Measurements from ENCODE around the gene RWDD3. TPM values are rescaled to one million over a fixed set of nuclear protein-coding genes. Genes with fewer than 3 reads are reported as not detected.

RWDD3 gene
- total and polyA plus RNA-seq, 2 of the 13 experiments (the other 11 are each of a cell fraction or from before 2014, with no cell fraction given): 18.3 to 21.2 TPM

DNA sequence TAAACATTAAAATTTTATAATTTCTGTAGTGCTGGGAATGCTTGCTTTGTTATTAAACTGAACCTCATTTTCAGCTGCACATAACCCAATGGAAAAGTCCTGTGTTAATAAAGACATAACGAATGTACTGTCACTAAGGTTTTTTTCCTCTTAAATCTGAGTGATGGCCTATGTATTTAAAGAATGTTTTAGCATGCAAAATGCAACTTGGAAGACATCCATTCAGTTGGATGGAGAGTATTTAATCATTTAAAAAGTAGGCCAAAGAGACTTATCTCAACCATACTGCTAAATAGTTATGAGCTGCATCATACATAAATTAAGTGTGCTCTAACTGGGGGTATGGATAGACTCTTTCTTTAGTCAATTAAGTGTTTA is 48.5 kb downstream of the RWDD3 start (continued):
- TF ChIP-seq, protein P1, sequence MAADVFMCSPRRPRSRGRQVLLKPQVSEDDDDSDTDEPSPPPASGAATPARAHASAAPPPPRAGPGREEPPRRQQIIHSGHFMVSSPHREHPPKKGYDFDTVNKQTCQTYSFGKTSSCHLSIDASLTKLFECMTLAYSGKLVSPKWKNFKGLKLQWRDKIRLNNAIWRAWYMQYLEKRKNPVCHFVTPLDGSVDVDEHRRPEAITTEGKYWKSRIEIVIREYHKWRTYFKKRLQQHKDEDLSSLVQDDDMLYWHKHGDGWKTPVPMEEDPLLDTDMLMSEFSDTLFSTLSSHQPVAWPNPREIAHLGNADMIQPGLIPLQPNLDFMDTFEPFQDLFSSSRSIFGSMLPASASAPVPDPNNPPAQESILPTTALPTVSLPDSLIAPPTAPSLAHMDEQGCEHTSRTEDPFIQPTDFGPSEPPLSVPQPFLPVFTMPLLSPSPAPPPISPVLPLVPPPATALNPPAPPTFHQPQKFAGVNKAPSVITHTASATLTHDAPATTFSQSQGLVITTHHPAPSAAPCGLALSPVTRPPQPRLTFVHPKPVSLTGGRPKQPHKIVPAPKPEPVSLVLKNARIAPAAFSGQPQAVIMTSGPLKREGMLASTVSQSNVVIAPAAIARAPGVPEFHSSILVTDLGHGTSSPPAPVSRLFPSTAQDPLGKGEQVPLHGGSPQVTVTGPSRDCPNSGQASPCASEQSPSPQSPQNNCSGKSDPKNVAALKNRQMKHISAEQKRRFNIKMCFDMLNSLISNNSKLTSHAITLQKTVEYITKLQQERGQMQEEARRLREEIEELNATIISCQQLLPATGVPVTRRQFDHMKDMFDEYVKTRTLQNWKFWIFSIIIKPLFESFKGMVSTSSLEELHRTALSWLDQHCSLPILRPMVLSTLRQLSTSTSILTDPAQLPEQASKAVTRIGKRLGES (CRISPR knock-in tag; IDR thresholded peaks at IDR 0.05; ENCODE audit: borderline replicate concordance): no peak

DNA sequence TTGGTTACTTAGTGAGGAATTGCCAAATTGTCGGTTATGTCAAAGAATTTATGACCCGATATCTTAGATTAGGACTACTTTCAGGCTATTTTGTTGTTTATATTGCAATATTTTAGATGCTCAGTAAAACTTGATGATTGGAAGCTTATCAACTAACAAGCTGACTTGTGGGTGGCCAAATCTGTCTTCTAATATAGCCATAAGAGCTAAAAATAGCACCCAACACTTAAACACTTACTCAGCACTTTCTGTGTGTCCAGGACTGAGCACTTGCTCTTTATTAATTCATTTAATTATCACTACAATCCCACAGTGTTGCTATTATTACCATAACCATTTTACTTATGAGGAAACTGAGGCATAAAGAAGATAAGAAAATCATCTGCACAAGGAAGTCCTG is 50.4 kb downstream of the RWDD3 start:
- H2AFZ ChIP-seq (ENCODE audit: low read length): no peak overlapping the region
- H3K27ac ChIP-seq (ENCODE audit: extremely low read length, insufficient read depth, low read length): no peak overlapping the region
- 71% methylated on average over 2 of the region's 2 CpGs for WGBS (ENCODE audit: low lambda C conversion rate)
- H3K4me3 ChIP-seq (replicated peaks in 1 of 3; ENCODE audit: insufficient read depth in 1 of 3, low read depth in 2 of 3, low read length in 3 of 3): no peak overlapping the region
- in situ Hi-C loops (cut with HindIII; ENCODE audit: extremely low pct_ligation_motif_present, low pct_unique_long_range_greater_than_20kb) (no loop called here), intact Hi-C loops (cut with micrococcal nuclease; ENCODE audit: unreplicated experiment) (no loop called here)
- H3K36me3 ChIP-seq (replicated peaks in 1 of 2; ENCODE audit: control insufficient read depth in 1 of 2, insufficient read depth in 2 of 2, low read length in 2 of 2): no peaks in the 10 kb centered on the region; a peak in 1 of 5 replicates
- FAIRE-seq: no peak
- no TSS peak for BruUV-seq (replicated peaks)
- H3K79me2 ChIP-seq (ENCODE audit: insufficient read depth, low read length): no peaks in the 10 kb centered on the region
- POLR2A ChIA-PET: no interaction called here
- no peak for ATAC-seq
- no peak for DNase-seq (ENCODE audit: low spot score)
- TF ChIP-seq, protein P2, sequence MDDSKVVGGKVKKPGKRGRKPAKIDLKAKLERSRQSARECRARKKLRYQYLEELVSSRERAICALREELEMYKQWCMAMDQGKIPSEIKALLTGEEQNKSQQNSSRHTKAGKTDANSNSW (CRISPR knock-in tag; IDR thresholded peaks at IDR 0.05; ENCODE audit: borderline replicate concordance): no peak
- TF ChIP-seq MAFF (IDR thresholded peaks at IDR 0.05; ENCODE audit: low read depth, low read length) (peak; percentile 92), CENPX (CRISPR knock-in tag; IDR thresholded peaks at IDR 0.05) (no peak), ELF4 (CRISPR knock-in tag; IDR thresholded peaks at IDR 0.05; ENCODE audit: borderline replicate concordance) (no peak), MAFK (conservative IDR thresholded peaks at IDR 0.05 in 1 of 2, IDR thresholded peaks at IDR 0.05 in 1 of 2; ENCODE audit: low read length in 2 of 2) (peak; percentile 88 to 93), NR3C1 (CRISPR knock-in tag; IDR thresholded peaks at IDR 0.05) (no peak)
- peaks cover 0 to 2% of the 10 kb centered on the region in 2 experiments; a peak in 1 of 5 replicates for H3K27me3 ChIP-seq (ENCODE audit: control insufficient read depth in 1 of 2, insufficient read depth in 2 of 2, low read length in 2 of 2)
- H4K20me1 ChIP-seq (ENCODE audit: insufficient read depth, low read length): no peaks in the 10 kb centered on the region
- CTCF ChIA-PET (ENCODE audit: low intra/inter-chr PET ratio, low total read pairs): no interaction called here
- H3K9ac ChIP-seq (ENCODE audit: insufficient read depth, low read depth, low read length): no peak overlapping the region
- H3K4me1 ChIP-seq (ENCODE audit: insufficient read depth, low read length): peaks cover 20% of the 10 kb centered on the region
- no peak overlapping the region for H3K4me2 ChIP-seq (ENCODE audit: low read depth, low read length)
- H3K9me3 ChIP-seq (ENCODE audit: low read length): no peaks in the 10 kb centered on the region

Data from HepG2 (cell line).